K562 (cell line): Measurements from ENCODE around the gene CEP57. TPM values are rescaled to one million over a fixed set of nuclear protein-coding genes. Genes with fewer than 3 reads are reported as not detected.
A peak's percentile ranks its signal among the peaks of the same experiment; 100 is the strongest.

Experiments
- MCM5 ChIP-seq: fragments of 450-650 bp; IDR thresholded peaks from 2 replicates; pipeline ENCODE4 v1.6.1; 2016; ENCODE audit warnings: low read depth
- PCBP1 ChIP-seq: fragments of 200-400 bp; formaldehyde crosslinking; IDR thresholded peaks from 2 replicates; pipeline ENCODE4 v1.6.1; 2018; ENCODE audit warnings: mild to moderate bottlenecking, low read depth, low read length; ENCODE audit not compliant: poor library complexity, severe bottlenecking
- POLR2AphosphoS2 ChIP-seq: IDR thresholded peaks from 2 replicates; pipeline ENCODE4 v1.6.1; 2012; ENCODE audit warnings: low read length, improper control_type of control experiment
- SAFB ChIP-seq: fragments of 200-400 bp; formaldehyde crosslinking; IDR thresholded peaks from 2 replicates; pipeline ENCODE4 v1.6.1; 2017; ENCODE audit warnings: low read depth, low read length, borderline replicate concordance
- TCFL5 ChIP-seq: fragments of 250-450 bp; sonication (Bioruptor Pico); conservative IDR thresholded peaks from 2 replicates; pipeline ENCODE4 v1.6.1; 2021; ENCODE audit warnings: mild to moderate bottlenecking, moderate library complexity, matching md5 sums
- YBX1 ChIP-seq: fragments of 450-650 bp; IDR thresholded peaks from 2 replicates; pipeline ENCODE4 v1.7.1; 2016; ENCODE audit warnings: mild to moderate bottlenecking
- ZNF165 ChIP-seq: fragments of 250-450 bp; sonication (Bioruptor Pico); IDR thresholded peaks from 2 replicates; pipeline ENCODE4 v1.4.0; 2020; ENCODE audit warnings: borderline replicate concordance
- ZNF408 ChIP-seq: fragments of 250-450 bp; sonication (Bioruptor Pico); IDR thresholded peaks from 2 replicates; pipeline ENCODE4 v1.4.0; 2020; ENCODE audit warnings: low read depth, mild to moderate bottlenecking, moderate library complexity
- polyA plus RNA-seq, 8 experiments: library from polyadenylated mRNA; depleted of rRNA in 4 of 8; stranded (reverse) in 5 of 8; unstranded in 3 of 8; fragments of >200 nt; fragmentation: Nextera tagmentation in 2 of 8; fragmentation: Illumina TruSeq in 1 of 8; extraction: Ambion mirVana in 2 of 8; extraction: Trizol in 1 of 8; gene quantifications; 2 replicates each; pipeline versions ENCODE4 v1.2.1 to v1.2.3, GENCODE V29; 2011 to 2014; ENCODE audit warnings: inconsistent platforms in 1 of 8, missing spikeins in 1 of 8
- total RNA-seq, 7 experiments: library from RNA; depleted of rRNA in 6 of 7; stranded (reverse); fragments of >200 nt in 6 of 7; fragmentation: Illumina TruSeq in 2 of 7; extraction: Trizol in 2 of 7; gene quantifications; 2 replicates each; pipeline versions ENCODE4 v1.2.1 to v1.2.3, GENCODE V29; 2011 to 2021; ENCODE audit warnings: low replicate concordance in 1 of 7
- TF ChIP-seq, protein P1 (sequence below), 2 experiments: fragments of 450-650 bp; formaldehyde crosslinking in 1 of 2; IDR thresholded peaks; 2 replicates each; pipeline versions ENCODE4 v1.4.0 to v1.6.1; 2014 to 2020; ENCODE audit warnings: mild to moderate bottlenecking in 2 of 2, borderline replicate concordance in 1 of 2, low read depth in 1 of 2
- TF ChIP-seq, protein P2 (sequence below): IDR thresholded peaks from 2 replicates; pipeline ENCODE4 v1.6.1; 2016; ENCODE audit warnings: missing genetic modification characterization, missing compliant biosample characterization
- TF ChIP-seq, protein P3 (sequence below), 2 experiments: fragments of 450-650 bp; IDR thresholded peaks; 2 replicates each; pipeline ENCODE4 v1.6.1; 2016
- TF ChIP-seq, protein P4 (sequence below): fragments of 250-450 bp; sonication (Bioruptor Pico); IDR thresholded peaks from 2 replicates; pipeline ENCODE4 v1.8.0; 2021; ENCODE audit warnings: moderate library complexity, mild to moderate bottlenecking, inconsistent platforms
- TF ChIP-seq, protein P5 (sequence below), 2 experiments: fragments of 200-800 bp in 1 of 2; sonication (Bioruptor generic) in 1 of 2; sonication (generic) in 1 of 2; formaldehyde crosslinking in 1 of 2; IDR thresholded peaks in 1 of 2; conservative IDR thresholded peaks in 1 of 2; 2 replicates each; pipeline versions ENCODE4 v1.5.0 to v1.6.1; 2016 to 2020; ENCODE audit warnings: missing compliant biosample characterization in 1 of 2, missing genetic modification characterization in 1 of 2, missing genetic modification reagents in 1 of 2

The CEP57 gene
- total and polyA plus RNA-seq, 9 of the 15 experiments (the other 6 are each of a cell fraction or from before 2014, with no cell fraction given), result 25.1 to 88.1 (median 65.2) TPM

DNA sequence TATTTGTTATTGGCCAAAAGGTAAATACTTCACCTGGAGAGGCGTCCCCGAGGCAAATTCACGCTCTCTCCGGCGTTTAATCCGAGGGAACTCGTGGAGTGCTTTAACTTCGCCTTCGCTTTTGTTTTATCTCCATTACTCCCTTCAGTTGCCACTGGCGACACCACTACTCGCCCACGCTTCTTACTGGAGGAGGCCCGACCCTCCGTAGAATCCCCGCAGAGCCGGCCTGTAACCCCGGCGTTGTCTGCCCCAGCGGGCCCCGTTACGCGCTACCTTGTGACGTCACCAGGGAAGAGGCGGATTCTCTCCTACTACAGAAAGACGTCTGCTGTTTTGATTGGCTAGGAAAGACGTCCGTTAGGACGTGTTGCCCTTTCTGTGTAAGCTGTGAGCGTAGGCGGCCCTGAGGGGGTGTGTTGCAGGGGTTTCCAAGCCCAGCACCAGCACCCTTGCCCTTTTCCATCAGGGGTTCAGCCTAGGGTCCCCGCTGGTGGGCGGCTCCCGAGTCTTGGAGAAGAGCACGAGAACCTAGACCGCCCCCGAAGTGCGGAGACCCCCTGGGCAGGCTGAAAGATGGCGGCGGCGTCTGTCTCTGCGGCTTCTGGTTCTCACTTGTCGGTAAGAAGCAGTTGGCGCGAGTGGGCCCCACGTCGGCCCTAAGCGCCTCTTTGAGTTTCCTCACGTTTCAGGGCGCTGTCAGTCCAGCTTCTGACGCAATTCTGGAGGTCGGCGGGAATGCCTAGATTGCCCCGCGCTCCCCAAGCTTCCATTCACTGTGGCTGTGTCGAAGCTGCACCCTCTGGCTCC, at the start of gene CEP57 (continued):
- TF ChIP-seq, protein P1, sequence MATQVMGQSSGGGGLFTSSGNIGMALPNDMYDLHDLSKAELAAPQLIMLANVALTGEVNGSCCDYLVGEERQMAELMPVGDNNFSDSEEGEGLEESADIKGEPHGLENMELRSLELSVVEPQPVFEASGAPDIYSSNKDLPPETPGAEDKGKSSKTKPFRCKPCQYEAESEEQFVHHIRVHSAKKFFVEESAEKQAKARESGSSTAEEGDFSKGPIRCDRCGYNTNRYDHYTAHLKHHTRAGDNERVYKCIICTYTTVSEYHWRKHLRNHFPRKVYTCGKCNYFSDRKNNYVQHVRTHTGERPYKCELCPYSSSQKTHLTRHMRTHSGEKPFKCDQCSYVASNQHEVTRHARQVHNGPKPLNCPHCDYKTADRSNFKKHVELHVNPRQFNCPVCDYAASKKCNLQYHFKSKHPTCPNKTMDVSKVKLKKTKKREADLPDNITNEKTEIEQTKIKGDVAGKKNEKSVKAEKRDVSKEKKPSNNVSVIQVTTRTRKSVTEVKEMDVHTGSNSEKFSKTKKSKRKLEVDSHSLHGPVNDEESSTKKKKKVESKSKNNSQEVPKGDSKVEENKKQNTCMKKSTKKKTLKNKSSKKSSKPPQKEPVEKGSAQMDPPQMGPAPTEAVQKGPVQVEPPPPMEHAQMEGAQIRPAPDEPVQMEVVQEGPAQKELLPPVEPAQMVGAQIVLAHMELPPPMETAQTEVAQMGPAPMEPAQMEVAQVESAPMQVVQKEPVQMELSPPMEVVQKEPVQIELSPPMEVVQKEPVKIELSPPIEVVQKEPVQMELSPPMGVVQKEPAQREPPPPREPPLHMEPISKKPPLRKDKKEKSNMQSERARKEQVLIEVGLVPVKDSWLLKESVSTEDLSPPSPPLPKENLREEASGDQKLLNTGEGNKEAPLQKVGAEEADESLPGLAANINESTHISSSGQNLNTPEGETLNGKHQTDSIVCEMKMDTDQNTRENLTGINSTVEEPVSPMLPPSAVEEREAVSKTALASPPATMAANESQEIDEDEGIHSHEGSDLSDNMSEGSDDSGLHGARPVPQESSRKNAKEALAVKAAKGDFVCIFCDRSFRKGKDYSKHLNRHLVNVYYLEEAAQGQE (IDR thresholded peaks at IDR 0.05; ENCODE audit: borderline replicate concordance), result no peak
- TF ChIP-seq, protein P1 (CRISPR knock-in tag; IDR thresholded peaks at IDR 0.05; ENCODE audit: low read depth), result no peak
- TF ChIP-seq SAFB, result no peak
- no peak for TF ChIP-seq TCFL5 (CRISPR knock-in tag)
- TF ChIP-seq ZNF408 (CRISPR knock-in tag), result no peak
- TF ChIP-seq, protein P2, sequence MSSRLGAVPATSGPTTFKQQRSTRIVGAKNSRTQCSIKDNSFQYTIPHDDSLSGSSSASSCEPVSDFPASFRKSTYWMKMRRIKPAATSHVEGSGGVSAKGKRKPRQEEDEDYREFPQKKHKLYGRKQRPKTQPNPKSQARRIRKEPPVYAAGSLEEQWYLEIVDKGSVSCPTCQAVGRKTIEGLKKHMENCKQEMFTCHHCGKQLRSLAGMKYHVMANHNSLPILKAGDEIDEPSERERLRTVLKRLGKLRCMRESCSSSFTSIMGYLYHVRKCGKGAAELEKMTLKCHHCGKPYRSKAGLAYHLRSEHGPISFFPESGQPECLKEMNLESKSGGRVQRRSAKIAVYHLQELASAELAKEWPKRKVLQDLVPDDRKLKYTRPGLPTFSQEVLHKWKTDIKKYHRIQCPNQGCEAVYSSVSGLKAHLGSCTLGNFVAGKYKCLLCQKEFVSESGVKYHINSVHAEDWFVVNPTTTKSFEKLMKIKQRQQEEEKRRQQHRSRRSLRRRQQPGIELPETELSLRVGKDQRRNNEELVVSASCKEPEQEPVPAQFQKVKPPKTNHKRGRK (tag), result no peak
- TF ChIP-seq, protein P3, sequence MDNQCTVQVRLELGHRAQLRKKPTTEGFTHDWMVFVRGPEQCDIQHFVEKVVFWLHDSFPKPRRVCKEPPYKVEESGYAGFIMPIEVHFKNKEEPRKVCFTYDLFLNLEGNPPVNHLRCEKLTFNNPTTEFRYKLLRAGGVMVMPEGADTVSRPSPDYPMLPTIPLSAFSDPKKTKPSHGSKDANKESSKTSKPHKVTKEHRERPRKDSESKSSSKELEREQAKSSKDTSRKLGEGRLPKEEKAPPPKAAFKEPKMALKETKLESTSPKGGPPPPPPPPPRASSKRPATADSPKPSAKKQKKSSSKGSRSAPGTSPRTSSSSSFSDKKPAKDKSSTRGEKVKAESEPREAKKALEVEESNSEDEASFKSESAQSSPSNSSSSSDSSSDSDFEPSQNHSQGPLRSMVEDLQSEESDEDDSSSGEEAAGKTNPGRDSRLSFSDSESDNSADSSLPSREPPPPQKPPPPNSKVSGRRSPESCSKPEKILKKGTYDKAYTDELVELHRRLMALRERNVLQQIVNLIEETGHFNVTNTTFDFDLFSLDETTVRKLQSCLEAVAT (IDR thresholded peaks at IDR 0.05), result no peak; a peak in 1 of 4 replicates
- TF ChIP-seq, protein P4, sequence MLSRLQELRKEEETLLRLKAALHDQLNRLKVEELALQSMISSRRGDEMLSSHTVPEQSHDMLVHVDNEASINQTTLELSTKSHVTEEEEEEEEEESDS (CRISPR knock-in tag), result no peak
- no peak for TF ChIP-seq MCM5
- TF ChIP-seq ZNF165 (CRISPR knock-in tag), result no peak
- TF ChIP-seq PCBP1, result no peak
- TF ChIP-seq, protein P5, sequence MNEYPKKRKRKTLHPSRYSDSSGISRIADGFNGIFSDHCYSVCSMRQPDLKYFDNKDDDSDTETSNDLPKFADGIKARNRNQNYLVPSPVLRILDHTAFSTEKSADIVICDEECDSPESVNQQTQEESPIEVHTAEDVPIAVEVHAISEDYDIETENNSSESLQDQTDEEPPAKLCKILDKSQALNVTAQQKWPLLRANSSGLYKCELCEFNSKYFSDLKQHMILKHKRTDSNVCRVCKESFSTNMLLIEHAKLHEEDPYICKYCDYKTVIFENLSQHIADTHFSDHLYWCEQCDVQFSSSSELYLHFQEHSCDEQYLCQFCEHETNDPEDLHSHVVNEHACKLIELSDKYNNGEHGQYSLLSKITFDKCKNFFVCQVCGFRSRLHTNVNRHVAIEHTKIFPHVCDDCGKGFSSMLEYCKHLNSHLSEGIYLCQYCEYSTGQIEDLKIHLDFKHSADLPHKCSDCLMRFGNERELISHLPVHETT (CRISPR knock-in tag; conservative IDR thresholded peaks at IDR 0.05 in 1 of 2, IDR thresholded peaks at IDR 0.05 in 1 of 2), result 0 out of 4 replicates have a peak, but pooled peaks of 1 of the 2 experiments have one; percentile 12
- TF ChIP-seq YBX1, result no peak
- no peak for TF ChIP-seq POLR2AphosphoS2
